LNCaP clone FGC (cell line): ENCODE measurements around the gene SUN2.

ENCODE experiments used
- DNase-seq: peaks from one replicate; pipeline ENCODE4 v3.0.0-alpha.2; 2011; ENCODE audit warnings: low read depth
- H3K4me3 ChIP-seq: 2 replicates; pipeline ENCODE4 v1.5.1; 2011; ENCODE audit warnings: mild to moderate bottlenecking, low read depth, low read length, control low read depth
- CTCF ChIP-seq: IDR thresholded peaks from 2 replicates; pipeline ENCODE4 v1.5.1; 2012; ENCODE audit warnings: mild to moderate bottlenecking; ENCODE audit not compliant: control insufficient read depth, insufficient read depth; ENCODE audit errors: extremely low read depth

The SUN2 gene

GRCh38 chr22:38793721-38794466 lies 38.1 kb upstream of the SUN2 start, which contains the start of gene DNAL4:
Gene DNAL4, minus strand, starts transcription at chr22:38794143. Its CDS starts 11,412 bp downstream, at chr22:38782731.
- TF ChIP-seq CTCF = no peak
- H3K4me3 ChIP-seq = peak within 1 kb of the TSS; percentile 81
- peak; percentile 94 for DNase-seq

- no peak for TF ChIP-seq CTCF
- peak overlapping the region; percentile 81 for H3K4me3 ChIP-seq
- DNase-seq = no peak
These were observed 37.5 kb upstream of the SUN2 start for GRCh38 chr22:38793317-38793716.

GRCh38 chr22:38792833-38793232 lies 37.0 kb upstream of the SUN2 start:
- DNase-seq = no peak
- peak overlapping the region; percentile 81 for H3K4me3 ChIP-seq
- TF ChIP-seq CTCF = no peak

- no peak overlapping the region for H3K4me3 ChIP-seq
- no peak for DNase-seq
- TF ChIP-seq CTCF = no peak
These were observed 33.8 kb upstream of the SUN2 start for GRCh38 chr22:38789606-38790005.

DNA sequence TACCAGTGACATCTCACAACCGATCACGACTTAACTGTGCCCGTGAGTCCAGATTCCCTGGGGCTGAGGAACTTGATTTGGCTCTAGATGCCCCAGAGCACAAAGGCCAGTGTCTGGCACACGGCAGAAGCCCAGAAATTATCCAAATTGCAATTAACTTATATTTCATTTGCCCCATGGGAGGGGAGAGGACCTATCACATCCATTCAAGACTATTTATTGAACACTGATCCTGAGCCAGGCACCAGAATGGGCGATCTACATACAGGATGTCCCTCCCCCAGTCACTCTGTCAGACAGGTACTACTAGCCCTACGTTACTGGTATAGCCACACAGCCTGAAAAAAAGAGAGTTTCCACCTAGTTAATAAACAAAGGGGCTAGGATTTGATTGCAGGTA lies 33.0 kb upstream of the SUN2 start:
- TF ChIP-seq CTCF = no peak
- DNase-seq = no peak

GRCh38 chr22:38788021-38788816 lies 32.4 kb upstream of the SUN2 start:
- TF ChIP-seq CTCF = no peak
- no peak overlapping the region for H3K4me3 ChIP-seq
- DNase-seq = no peak

More for the DNA sequence above, 33.0 kb upstream of the SUN2 start:
- no peak overlapping the region for H3K4me3 ChIP-seq
